ENCODE results near the gene SPRY2. TPM values are rescaled to one million over a fixed set of nuclear protein-coding genes. Genes with fewer than 3 reads are reported as not detected.

Gene SPRY2
- total and polyA plus RNA-seq, 2 of the 4 experiments (the other 2 are of a cell fraction) = 21.1 to 47.9 TPM

DNA sequence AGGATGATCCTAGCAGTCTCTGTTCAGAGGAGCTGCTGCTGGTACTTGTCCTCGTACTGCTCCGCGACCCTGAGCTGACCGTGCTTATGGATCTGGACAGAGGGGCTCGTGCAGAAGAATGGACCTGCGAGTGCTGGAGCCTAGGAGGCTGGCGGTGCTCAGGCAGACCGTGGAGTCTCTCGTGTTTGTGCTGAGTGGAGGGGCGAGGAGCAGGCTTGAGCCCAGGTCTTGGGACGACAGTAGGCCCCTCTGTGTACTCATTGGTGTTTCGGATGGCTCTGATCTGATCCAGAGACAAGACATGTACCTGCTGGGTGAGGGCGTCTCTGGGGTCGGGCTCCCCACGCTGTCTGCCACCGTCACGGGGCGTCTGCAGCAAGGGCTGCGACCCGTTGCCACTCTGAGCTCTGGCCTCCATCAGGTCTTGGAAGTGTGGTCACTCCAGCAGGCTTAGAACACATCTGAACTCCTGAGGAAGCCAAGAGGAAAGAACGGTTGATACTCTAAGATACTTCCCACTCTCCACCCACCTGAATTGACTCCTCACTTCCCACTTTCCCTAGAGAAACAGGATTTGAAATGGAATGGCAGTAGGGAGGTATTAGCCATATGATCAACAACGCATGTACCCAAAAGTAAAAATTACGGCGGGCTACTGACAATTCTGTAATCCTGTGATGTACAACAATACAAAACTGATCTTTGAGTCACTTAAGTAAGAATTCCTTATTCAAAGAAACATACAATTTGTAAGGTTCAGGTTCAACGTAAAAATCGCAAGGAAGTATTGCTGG, 3.4 kb downstream of the SPRY2 start:
- POLR2A ChIA-PET (ENCODE audit: unreplicated experiment) = no interaction called here

More for the DNA sequence above, 3.4 kb downstream of the SPRY2 start:
- peak overlapping the region; percentile 38; the same call in 1 of the 2 replicates for H3K9ac ChIP-seq (ENCODE audit: low read depth, low read length)
- H2BK5ac ChIP-seq (ENCODE audit: low read depth, low read length, poor library complexity, severe bottlenecking) = peak overlapping the region; percentile 9
- peaks cover 0 to 33% of the 10 kb centered on the region in 2 experiments; a peak in 2 of 4 replicates for H3K79me1 ChIP-seq (ENCODE audit: low read depth in 1 of 2, low read length in 2 of 2)
- no peak overlapping the region for H4K5ac ChIP-seq (ENCODE audit: low read depth, low read length)
- no peak overlapping the region for H3K56ac ChIP-seq (ENCODE audit: extremely low read depth, insufficient read depth, low read length)
- H3K4me3 ChIP-seq (ENCODE audit: insufficient read depth, low read depth, low read length) = peak overlapping the region; percentile 88
- peaks cover 55% of the 10 kb centered on the region for H4K20me1 ChIP-seq (ENCODE audit: insufficient read depth, low read length)
- no peak overlapping the region for H2AFZ ChIP-seq (replicated peaks; ENCODE audit: low read length, poor library complexity)
- peaks cover 13% of the 10 kb centered on the region for H3K36me3 ChIP-seq (ENCODE audit: control insufficient read depth, insufficient read depth, low read length)
- peak overlapping the region; percentile 84; the same call in 1 of the 2 replicates for H3K23ac ChIP-seq (ENCODE audit: low read depth, low read length)
- in situ Hi-C loops (cut with MboI; ENCODE audit: low sequenced_read_pairs) (loop anchor here (10.0 to 25.0 kb wide), 4 partner anchors 123 to 925 kb away; partner anchors contain the start of gene RBM26), dilution Hi-C loops (cut with HindIII; ENCODE audit: low sequenced_read_pairs, unreplicated experiment) (no loop called here), intact Hi-C loops (cut with micrococcal nuclease) (loop anchor here (5.0 kb wide), 1 partner anchor 125 kb away; no protein-coding TSS in a partner anchor)
- peaks cover 11% of the 10 kb centered on the region for H3K9me1 ChIP-seq (ENCODE audit: insufficient read depth, low read length)
- H3K14ac ChIP-seq (replicated peaks; ENCODE audit: low read depth, low read length) = peak overlapping the region; percentile 22; the same call in 1 of the 2 replicates
- no peak overlapping the region for H2BK120ac ChIP-seq (ENCODE audit: low read depth, low read length)
- DNase-seq (no peak), ATAC-seq (ENCODE audit: low read depth) (no peak)
- no peak overlapping the region for H2BK20ac ChIP-seq (ENCODE audit: low read depth, low read length)
- TF ChIP-seq CHD1 (IDR thresholded peaks at IDR 0.05; ENCODE audit: low read depth, low read length) (no peak), MAZ (IDR thresholded peaks at IDR 0.05; ENCODE audit: borderline replicate concordance, low read depth, low read length) (no peak)
- TF ChIP-seq, protein P1, sequence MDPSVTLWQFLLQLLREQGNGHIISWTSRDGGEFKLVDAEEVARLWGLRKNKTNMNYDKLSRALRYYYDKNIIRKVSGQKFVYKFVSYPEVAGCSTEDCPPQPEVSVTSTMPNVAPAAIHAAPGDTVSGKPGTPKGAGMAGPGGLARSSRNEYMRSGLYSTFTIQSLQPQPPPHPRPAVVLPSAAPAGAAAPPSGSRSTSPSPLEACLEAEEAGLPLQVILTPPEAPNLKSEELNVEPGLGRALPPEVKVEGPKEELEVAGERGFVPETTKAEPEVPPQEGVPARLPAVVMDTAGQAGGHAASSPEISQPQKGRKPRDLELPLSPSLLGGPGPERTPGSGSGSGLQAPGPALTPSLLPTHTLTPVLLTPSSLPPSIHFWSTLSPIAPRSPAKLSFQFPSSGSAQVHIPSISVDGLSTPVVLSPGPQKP (IDR thresholded peaks at IDR 0.05; ENCODE audit: borderline replicate concordance, low read depth, low read length) = no peak
- no peak overlapping the region for H2AK5ac ChIP-seq (ENCODE audit: low read depth, low read length)
- peak overlapping the region; percentile 11 for H2AK9ac ChIP-seq (replicated peaks; ENCODE audit: low read depth, low read length, poor library complexity)
- H3K9me3 ChIP-seq (ENCODE audit: control insufficient read depth, insufficient read depth, low read length) = no peaks in the 10 kb centered on the region
- H3K4me1 ChIP-seq (ENCODE audit: control insufficient read depth, insufficient read depth, low read length) = peaks cover 12% of the 10 kb centered on the region
- H4K8ac ChIP-seq (ENCODE audit: low read depth in 2 of 2, low read length in 2 of 2) = no peak overlapping the region
- 80% methylated on average over 12 of the region's 26 CpGs; no CpG with 5 or more reads in 1 of the 2 experiments for WGBS, 2 experiments (ENCODE audit: extremely low coverage in 2 of 2, insufficient read length in 1 of 2)
- peak overlapping the region; percentile 17; the same call in 1 of the 2 replicates for H3K4ac ChIP-seq (ENCODE audit: low read depth, low read length)
- CTCF ChIA-PET = no interaction called here
- no TSS peak for BruUV-seq (replicated peaks)
- H2BK15ac ChIP-seq (ENCODE audit: low read depth, low read length) = no peak overlapping the region
- H3K27ac ChIP-seq (ENCODE audit: insufficient read depth, low read length) = peak overlapping the region; percentile 29; the same call in 1 of the 2 replicates
- H3K27me3 ChIP-seq (ENCODE audit: control insufficient read depth, insufficient read depth, low read length) = no peaks in the 10 kb centered on the region
- peak overlapping the region; percentile 87 for H3K4me2 ChIP-seq (ENCODE audit: low read depth, low read length)
- no peak overlapping the region for H4K91ac ChIP-seq (ENCODE audit: insufficient read depth, low read depth, low read length)
- 0 out of 2 replicates have a peak overlapping the region, but pooled peaks have one; percentile 14 for H3K18ac ChIP-seq (ENCODE audit: low read depth, low read length)
